HG03457 (cell line): ENCODE measurements around the gene SLC6A9.

Experiments used
- ATAC-seq: cut with Tn5 transposase; IDR thresholded peaks from one replicate; pipeline ENCODE4 v1.9.1; 2021; ENCODE audit warnings: moderate number of reproducible peaks; ENCODE audit not compliant: unreplicated experiment

Gene SLC6A9

DNA sequence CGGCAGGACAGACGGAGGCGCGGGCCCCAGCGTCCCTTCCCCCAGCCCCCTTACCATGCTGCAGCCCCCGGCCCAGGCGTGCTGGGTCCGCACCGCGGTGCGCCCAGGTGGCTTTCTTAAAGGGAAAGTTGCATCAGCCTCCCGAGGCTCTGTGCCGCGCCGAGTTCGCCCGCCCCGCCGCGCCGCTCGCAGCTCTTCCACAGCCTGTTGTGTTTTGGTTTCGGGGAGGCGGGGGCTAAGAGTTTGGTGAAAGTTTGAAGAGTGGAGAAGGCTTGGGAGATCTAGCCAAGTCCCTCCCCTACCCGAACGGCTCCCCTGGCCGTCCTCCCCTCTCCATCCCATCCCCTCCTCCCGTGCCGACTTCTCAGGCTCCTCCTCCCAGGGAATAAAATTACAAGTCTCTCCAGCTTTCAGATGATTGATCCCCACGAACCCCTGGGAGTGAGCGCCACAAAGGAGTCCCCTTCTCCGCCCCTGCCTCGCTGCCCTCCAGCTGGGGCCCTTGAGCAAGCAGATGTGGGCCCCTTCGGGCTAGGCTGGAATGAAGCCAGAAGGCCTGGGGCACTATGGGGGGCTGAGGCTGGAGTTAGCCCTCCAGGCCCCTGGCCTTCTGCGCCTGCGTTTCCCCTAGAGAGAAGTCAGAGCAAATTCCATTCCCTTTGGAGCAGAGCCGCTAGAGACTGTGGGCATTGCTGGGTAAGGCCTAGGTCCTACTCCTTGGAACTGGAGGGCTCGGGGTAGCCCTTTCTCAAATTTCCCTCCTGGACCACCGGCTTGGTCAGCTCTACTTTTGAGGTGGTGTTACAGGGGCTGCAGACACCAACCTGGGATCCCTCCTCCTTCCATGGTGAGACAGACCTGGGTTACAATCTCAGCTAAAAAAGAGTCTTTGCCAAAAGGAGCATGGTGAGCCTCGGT, at the start of gene SLC6A9:
TSS of gene SLC6A9 (minus strand) at position 211 of the 918 bp plus-strand sequence. CDS start 7,185 bp downstream, outside the sequence.
- no peak for ATAC-seq

DNA sequence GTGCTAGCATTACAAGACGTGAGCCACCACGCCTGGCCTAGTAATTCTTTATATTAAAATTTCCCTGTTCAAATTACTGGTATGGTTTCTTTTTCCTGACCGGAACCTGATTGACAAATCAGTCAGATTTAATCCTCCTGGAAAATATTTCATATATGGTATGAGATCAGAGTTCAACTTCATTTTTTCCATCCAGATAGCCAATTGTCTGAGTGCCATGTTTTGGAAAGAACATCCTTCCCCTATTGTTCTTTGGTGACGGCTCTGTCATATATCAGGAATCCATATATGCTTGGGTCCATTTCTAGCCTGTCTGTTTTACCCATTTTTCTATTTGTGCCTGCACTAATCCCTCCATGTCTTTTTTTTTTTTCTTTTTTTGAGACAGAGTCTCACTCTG, 48.3 kb upstream of the SLC6A9 start:
- no peak for ATAC-seq

DNA sequence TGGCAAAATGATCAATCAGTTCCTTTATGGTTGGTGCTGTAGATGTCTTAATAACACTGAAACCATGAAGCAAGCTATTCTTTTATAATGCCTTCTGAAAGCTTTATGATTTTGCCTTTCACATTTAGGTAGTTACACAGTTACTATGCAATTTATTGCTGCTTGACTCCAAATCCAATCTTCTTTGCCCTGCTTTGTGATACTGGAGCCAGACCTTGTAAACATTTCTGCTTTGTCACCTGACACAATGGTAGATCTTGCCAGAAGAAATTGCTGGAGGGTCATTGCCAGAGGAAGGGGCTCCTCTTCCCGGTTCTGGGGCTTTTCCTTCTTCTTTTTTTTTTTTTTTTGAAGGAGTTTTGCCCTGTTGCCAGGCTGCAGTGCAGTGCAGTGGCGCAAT, 46.8 kb upstream of the SLC6A9 start:
- ATAC-seq, result no peak

DNA sequence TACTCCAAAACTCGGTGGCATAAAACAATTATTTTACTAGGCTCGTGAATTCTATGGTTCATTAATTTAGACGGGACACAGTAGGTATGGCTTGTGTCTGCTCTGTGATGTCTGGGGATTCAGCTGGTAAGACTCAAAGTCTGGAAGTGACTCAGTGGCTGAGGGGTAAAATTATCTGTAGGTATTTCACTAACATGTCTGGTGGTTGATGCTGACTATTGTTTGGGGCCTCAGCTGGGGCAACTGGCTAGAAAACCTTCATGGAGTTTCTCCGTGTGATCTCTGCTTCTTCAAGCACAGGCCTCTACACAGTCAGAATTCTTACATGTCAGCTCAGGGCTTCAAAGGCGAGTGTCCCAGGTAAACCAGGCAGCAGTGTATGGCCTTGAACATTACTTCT, 46.2 kb upstream of the SLC6A9 start:
- no peak for ATAC-seq

DNA sequence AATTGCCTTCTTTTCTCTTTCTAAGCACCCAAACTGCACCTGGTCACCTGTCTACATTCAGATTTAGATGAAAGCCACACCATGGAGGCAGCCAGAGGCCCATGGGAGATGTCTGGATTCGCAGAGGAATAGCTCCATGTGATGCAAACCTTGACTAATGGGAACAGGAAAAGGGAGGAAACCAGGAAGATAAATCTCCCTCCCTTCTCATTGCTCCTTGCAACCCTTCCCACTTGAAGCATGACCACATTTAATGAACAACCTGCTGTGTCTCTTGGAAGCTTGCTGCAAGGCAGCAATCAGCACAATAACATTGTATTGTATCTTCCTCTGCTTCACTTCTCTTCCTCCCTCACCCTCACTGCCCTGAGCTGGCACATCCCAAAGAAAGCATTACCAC, 44.8 kb upstream of the SLC6A9 start:
- no peak for ATAC-seq

DNA sequence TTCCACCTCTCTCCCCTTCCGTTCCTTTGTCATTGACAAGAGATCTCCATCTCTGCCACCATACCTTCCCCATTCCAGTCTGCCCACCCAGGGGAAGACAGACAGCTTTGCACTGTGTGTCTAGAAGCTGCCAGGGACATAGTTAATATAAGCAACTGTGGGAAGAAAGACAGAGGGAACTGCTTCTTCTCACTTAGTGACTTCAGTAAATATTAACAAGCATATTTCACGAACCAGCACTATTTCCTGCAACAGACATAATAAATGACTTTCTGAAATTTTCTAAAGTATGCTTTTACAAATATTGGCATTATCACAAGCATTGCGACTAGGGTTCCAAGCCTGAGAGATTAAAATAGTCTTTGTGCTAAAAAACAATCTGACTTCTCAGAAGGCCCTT, 43.2 kb upstream of the SLC6A9 start:
- no peak for ATAC-seq

DNA sequence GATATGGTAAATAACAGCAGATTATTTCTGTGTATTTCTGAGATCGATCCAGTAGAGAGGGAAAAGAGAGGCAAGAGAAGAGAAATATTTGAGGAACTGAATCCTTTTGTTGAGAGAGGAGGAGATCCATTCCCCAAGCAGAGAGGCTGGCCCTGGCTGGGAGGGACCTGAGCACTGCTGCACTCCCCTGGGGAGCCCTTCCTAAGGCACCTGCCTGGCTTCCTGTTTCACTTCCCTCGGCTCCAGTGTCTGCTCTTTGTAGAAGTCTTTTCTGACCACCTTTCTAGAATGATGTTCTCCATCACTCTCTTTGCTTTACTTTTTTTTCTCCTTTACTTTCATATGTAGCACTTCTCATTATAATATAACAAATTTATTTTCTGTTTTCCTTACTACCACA, 42.3 kb upstream of the SLC6A9 start:
- no peak for ATAC-seq

DNA sequence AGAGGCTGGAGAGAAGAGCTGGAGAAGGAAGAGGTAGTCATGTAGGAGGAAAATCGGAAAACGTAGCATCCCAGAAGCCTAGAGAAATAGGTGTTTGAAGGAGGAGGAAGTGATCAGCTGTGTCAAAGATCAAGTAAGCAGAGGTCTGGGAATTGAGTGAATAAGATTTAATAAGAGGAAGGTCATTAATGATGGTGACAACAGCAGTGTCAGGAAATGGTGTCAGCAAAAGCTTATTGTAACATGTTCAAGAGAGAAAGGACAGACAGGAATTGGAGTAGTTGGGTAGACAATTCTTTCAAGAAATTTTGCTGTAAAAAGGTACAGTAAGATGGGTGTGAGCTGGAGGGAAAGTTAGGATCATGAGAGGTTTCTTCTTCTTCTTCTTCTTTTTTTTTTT, 41.6 kb upstream of the SLC6A9 start:
- no peak for ATAC-seq

DNA sequence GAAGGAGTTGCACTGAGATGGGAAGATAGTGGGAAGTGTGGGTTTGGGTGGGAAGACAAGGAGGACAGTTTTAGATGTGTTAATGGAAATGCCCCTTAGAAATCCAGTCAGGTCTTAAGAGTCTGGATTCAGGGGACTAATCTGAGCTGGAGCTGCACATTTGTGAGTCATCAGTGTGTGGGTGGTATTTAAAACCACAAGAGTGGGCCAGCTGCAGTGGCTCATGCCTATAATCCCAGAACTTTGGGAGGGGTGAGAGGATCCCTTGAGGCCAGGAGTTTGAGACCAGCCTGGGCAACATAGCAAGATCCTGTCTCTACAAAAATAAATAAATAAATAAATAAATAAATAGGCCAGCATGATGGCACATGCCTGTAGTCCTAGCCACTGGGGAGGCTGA, 40.9 kb upstream of the SLC6A9 start:
- ATAC-seq, result no peak

DNA sequence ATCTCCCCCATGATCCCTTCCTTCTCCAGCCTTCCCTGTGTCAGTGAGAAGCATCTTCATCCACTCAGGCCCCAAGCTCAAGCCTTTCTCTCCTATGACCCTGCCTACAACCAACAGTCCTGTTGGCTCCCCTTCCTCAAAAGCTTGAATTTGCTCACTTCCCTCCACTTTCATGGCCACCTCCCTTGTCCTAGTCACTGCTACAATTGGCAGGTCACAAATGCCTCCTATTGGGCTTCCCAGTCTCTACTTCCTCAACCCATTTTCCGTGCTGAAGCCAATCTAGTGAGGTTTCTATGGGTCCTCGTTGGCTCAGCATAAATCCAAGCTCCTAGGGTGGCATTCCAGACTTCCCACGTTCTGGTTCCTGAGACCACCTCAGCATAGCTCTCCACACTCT, 40.2 kb upstream of the SLC6A9 start:
- no peak for ATAC-seq

DNA sequence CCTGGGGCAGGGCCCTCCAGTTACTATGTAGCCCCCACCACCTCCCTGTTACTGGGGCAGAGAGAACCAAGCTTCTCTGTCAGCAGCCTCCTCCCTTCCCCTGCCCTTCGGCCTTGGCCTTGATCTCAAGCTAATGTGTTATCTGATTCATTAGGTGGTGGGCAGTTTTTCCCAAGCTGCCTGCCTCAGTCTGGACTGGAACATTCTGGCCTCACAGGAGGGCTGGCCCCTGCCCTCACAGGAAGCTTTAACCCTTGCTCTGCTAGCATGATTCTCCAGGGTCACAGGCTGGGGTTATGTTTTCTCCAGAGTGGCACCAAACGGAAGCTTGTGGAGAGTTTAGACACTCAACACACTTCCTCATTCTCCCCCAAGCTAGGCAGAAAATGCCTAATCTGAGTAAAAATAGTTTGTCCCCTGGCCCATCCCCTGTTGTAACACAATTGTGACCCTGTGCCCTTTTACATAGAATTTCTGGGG, 37.2 kb upstream of the SLC6A9 start:
- ATAC-seq, result no peak

DNA sequence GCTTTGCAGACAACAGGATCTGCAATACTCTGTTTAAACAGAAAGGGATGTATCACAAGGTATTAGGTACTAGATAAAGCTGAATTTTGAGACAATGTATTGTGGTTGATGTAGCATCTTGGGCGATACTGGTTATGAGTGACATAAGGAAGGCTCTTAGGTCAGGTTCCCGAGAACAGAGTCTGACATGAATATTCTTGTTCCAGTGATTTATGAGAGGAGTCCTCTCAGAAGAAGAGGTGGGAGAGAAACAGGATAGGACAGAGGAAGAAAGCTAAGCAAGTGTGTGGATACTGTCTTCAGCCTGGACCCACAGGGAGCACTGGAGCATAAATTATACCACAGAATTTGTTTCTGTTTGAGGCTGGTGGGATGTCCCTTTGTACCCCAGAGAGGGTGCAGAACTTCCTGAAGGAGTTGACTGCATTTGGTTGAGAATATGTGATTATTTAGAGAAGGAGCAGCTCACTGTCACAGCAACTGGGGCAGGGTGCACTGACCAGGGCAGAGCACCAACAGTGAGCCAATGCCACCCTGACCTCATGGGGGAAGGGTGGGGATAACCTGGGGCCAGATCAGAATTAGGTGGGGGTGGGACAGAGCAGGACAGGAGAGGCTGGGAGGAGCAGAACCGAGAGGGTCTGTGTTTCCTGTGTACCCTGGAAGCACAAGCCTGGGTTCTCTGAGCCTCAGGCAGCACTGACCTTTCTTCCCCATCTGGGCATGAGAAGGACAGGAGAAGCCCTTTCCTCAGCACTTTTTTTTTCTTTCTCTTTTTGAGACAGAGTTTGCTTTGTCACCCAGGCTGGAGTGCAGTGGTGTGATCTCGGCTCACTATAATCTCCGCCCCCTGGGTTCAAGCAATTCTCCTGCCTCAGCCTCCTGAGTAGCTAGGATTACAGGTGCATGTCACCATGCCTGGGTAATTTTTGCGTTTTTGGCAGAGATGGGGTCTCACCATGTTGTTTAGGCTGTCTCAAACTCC, 36.3 kb upstream of the SLC6A9 start:
- ATAC-seq, result no peak

DNA sequence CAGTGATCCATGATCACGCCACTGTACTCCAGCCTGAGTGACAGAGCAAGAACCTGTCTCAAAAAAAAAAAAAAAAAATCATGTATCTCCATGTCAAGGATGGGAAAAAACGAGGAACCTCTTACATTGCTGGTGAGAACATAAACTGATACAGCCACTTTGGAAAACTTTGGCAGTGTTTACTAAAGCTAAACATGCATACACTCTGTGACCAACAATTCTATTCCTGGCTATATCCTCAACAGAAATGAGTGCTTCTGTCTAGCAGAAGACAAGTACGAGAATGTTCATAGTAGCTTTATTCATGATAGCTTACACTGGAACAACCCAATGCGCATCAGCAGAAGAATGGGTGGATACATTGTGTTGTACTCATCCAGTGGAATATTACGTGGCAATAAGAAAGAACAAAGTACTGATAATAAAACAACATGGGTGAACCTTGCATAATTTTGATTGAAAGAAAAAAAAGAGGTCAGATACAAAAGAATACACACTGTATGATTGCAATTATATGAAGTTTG, 31.5 kb upstream of the SLC6A9 start:
- no peak for ATAC-seq

DNA sequence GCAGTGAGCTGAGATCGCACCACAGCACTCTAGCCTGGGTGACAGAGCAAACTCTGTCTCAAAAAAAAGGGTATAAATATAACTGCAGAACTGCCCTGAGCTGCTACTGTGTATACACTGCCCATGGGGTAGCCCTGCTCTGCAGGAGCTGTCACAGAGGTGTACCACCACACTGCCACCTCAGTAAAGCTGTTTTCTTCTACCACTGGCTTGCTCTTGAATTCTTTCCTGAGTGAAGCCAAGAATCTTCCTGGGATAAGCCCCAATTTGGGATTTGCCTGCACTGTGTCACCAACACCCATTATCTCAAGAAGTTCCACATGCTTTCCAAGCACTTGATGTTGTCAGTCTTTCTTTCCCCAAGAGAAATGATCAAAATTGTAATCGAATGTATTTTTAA, 30.6 kb upstream of the SLC6A9 start:
- ATAC-seq, result no peak

DNA sequence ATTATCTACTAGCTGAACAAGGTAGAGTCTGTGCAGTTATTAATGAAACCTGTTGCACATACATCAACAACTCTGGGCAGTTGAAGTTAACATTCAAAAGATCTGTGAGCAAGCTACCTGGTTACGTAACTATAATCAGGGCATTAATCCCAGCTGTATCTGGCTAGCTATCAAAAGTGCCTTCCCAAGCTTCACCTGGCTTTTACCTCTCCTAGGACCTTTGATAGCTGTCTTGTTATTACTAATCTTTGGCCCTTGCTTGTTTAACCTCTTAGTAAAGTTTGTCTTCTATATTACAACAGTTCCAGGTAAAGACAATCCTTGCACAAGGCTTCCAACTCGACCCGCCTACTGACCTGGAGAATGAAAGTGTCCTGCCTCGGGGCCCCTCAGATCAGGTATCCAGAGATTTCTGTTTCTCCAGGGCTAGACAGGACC, 29.6 kb upstream of the SLC6A9 start:
- no peak for ATAC-seq

DNA sequence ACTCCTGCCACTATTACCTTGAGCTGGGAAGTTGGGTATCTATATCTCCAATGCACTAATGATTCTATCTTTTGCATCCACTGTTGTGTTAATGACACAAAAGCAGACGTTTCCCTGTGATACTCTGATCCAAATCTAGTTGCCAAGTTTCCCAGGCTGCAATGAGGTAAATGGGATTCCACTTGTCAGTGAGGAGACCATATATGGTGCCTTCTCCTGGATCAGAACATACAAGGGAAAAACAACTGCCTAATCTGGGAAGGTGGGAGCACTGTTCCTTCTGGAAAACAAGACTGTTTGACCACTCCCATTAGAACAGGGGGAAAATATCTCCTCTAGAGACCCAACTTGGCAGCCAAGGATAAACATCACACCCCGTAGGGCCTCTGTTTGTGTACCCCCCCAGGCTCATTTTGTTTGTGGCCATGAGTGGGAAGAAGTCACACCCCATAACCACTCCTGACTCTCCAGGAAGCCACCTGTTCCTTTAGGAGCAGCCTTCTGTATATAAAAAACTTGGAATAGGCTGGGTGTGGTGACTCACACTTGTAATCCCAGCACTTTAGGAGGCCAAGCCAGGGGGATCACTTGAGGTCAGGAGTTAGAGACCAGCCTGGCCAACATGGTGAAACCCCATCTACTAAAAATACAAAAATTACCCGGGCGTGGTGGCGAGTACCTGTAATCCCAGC, 28.5 kb upstream of the SLC6A9 start:
- ATAC-seq, result no peak

DNA sequence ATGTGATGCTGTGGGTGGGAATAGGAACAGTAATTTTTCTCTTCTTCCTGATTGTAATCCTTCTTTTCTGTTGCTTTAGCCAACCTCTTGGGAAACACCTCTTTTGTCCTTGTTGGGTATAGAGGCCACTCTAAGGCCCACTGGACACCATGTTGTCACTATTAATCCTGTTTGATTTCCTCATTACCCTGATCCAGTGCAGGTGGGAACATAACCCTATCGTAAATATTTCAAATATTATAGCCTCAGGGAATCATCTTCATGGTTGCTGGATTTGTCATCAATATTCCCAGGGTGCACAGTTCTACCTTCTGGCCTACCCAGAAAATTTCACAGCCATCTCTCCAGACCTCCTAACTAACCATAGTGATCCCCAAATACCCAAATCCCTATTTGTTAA, 27.9 kb upstream of the SLC6A9 start:
- ATAC-seq, result no peak

DNA sequence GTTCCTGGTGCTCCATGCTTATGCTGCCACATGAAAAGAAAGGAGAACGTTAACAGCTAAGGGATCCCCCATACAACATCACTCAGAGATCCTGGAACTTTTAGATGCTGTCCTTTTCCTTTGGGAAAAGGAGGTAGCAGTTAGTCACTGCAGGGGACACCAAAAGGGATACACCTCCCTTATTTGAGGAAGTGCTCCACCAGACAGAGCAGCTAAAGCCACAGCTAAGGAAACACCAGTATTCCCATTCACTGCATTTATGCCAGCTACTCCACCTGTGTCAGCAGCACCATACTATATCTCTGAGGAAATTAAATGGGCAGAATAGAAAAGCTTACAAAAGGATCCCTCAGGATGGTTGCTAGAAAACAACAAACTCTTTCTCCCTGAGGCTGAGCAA, 26.0 kb upstream of the SLC6A9 start:
- no peak for ATAC-seq

DNA sequence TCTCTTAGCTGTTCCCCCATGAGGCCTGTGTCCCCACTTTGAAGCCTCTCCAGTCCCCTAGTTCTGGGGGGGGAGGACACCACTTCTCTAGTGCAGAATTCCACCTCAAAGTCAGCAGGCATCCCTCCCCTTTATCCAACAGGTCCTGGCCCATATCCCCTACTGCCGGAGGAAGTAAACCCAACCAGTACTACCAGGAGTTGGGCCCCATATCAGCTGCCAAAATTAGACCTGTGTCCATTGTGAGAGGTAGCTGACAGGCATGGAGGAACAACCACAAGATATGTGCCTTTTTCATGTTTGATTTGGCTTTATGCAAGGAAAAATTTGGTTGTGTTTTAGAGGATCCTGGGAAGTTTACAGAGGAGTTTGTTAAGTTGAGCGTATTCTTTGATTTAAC, 22.1 kb upstream of the SLC6A9 start:
- no peak for ATAC-seq

DNA sequence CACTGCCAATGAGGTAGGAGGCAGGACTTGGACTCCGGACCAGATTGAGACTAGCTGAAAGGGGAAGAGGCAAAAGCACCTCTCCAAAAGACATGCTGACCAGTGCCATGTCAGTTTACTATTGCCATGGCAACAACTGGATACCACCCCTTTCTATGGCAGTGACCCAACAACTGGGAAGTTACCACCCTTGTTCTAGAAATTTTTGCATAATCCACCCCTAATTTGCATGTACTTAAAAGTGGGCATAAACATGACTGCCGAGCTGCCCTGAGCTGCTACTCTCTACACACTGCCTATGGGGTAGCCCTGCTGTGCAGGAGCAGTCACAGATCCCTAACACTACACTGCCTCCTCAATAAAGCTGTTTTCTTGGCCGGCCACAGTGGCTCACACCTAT, 19.0 kb upstream of the SLC6A9 start:
- ATAC-seq, result no peak

DNA sequence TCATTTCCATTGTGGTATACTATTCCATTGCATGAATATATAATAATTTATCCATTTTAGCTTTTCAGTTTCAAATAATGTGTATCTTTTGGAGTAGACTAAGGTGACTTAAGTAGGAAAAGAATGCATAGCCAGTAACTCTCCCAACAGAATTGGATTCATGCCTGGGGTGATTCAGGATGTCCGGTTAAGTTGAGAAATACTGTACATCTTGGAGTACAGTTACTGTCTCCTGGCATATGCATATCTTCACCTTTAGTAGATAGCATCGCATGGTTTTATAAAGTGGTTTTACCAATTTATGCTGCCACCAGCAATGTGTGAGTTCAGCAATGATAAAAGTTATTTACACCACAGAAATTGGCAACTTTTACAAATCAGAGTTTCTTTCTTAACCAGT, 18.6 kb upstream of the SLC6A9 start:
- no peak for ATAC-seq
